ENCODE measurements around the gene ADAD2.

The ADAD2 gene

GRCh38 chr16:84194470-84195200 lies 3.7 kb downstream of the ADAD2 start:
- ATAC-seq = no peak
- TF ChIP-seq CREB5 (CRISPR knock-in tag; IDR thresholded peaks at IDR 0.05; ENCODE audit: low read depth) (no peak), ZNF8 (CRISPR knock-in tag; IDR thresholded peaks at IDR 0.05) (no peak)

DNA sequence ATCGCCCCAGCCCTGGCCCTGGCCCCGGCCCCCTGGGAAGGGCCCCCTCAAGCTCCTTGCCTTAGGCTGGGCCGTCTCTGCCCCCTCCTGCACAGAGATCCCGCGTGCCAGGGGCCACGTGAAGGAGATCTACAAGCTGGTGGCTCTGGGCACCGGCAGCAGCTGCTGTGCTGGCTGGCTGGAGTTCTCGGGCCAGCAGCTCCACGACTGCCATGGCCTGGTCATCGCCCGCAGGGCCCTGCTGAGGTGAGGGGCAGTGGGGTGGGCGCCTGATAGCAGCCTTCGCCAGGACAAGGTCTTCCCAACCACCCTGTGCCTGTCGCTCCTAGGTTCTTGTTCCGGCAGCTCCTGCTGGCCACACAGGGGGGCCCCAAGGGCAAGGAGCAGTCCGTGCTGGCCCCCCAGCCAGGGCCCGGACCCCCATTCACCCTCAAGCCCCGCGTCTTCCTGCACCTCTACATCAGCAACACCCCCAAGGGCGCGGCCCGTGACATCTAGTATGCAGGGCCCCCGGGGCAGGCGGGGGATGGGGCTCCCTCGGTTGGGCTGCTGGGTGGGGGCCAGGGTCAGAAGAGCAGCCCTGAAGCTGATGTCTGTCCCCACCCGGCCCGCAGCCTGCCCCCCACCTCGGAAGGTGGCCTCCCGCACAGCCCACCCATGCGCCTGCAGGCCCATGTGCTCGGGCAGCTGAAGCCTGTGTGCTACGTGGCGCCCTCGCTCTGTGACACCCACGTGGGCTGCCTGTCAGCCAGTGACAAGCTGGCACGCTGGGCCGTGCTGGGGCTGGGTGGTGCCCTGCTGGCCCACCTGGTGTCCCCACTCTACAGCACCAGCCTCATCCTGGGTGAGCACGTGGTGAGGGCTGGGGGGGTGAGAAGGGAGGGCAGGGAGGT lies 4.5 kb downstream of the ADAD2 start:
- TF ChIP-seq CSRNP3 (CRISPR knock-in tag; IDR thresholded peaks at IDR 0.05) (no peak), TCF4 (CRISPR knock-in tag; IDR thresholded peaks at IDR 0.05; ENCODE audit: borderline replicate concordance) (no peak), ZNF70 (CRISPR knock-in tag; IDR thresholded peaks at IDR 0.05) (no peak), CSDC2 (CRISPR knock-in tag; IDR thresholded peaks at IDR 0.05) (no peak), ESRRG (CRISPR knock-in tag; IDR thresholded peaks at IDR 0.05) (no peak), ZFP30 (CRISPR knock-in tag; IDR thresholded peaks at IDR 0.05) (no peak), ARNTL (CRISPR knock-in tag; IDR thresholded peaks at IDR 0.05; ENCODE audit: borderline replicate concordance, low read depth) (no peak), TOX (CRISPR knock-in tag; IDR thresholded peaks at IDR 0.05; ENCODE audit: borderline replicate concordance) (no peak), ZNF8 (CRISPR knock-in tag; IDR thresholded peaks at IDR 0.05) (no peak), SNAI2 (CRISPR knock-in tag; IDR thresholded peaks at IDR 0.05) (no peak), RARB (CRISPR knock-in tag; IDR thresholded peaks at IDR 0.05) (no peak), GLIS3 (CRISPR knock-in tag; IDR thresholded peaks at IDR 0.05) (no peak), TSHZ2 (CRISPR knock-in tag; IDR thresholded peaks at IDR 0.05) (no peak), ISL1 (CRISPR knock-in tag; IDR thresholded peaks at IDR 0.05) (no peak), PPARA (CRISPR knock-in tag; IDR thresholded peaks at IDR 0.05; ENCODE audit: borderline replicate concordance) (no peak), ZNF565 (CRISPR knock-in tag; conservative IDR thresholded peaks at IDR 0.05; ENCODE audit: low read depth) (no peak)
- TF ChIP-seq, protein P1, sequence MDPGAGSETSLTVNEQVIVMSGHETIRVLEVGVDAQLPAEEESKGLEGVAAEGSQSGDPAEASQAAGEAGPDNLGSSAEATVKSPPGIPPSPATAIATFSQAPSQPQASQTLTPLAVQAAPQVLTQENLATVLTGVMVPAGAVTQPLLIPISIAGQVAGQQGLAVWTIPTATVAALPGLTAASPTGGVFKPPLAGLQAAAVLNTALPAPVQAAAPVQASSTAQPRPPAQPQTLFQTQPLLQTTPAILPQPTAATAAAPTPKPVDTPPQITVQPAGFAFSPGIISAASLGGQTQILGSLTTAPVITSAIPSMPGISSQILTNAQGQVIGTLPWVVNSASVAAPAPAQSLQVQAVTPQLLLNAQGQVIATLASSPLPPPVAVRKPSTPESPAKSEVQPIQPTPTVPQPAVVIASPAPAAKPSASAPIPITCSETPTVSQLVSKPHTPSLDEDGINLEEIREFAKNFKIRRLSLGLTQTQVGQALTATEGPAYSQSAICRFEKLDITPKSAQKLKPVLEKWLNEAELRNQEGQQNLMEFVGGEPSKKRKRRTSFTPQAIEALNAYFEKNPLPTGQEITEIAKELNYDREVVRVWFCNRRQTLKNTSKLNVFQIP (CRISPR knock-in tag; IDR thresholded peaks at IDR 0.05; ENCODE audit: borderline replicate concordance, low read depth) = no peak
- ATAC-seq = no peak

DNA sequence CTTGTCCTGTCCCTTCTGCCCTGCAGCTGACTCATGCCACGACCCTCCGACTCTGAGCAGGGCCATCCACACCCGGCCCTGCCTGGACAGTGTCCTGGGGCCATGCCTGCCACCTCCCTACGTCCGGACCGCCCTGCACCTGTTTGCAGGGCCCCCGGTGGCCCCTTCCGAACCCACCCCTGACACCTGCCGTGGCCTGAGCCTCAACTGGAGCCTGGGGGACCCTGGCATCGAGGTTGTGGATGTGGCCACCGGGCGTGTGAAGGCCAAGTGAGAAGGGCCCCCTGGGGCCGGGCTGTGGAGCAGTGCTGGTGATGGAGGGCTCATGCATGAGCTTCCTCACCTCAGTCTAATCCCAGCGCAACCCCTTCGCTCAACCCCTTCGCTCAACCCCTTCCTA lies 5.1 kb downstream of the ADAD2 start:
- ATAC-seq = no peak
- no peak for TF ChIP-seq ARNTL (CRISPR knock-in tag; IDR thresholded peaks at IDR 0.05; ENCODE audit: borderline replicate concordance, low read depth)
- no peak for TF ChIP-seq OSR1 (CRISPR knock-in tag; IDR thresholded peaks at IDR 0.05)
- no peak for TF ChIP-seq CSDC2 (CRISPR knock-in tag; IDR thresholded peaks at IDR 0.05)
- no peak for TF ChIP-seq TCF4 (CRISPR knock-in tag; IDR thresholded peaks at IDR 0.05; ENCODE audit: borderline replicate concordance)
- no peak for TF ChIP-seq ISL1 (CRISPR knock-in tag; IDR thresholded peaks at IDR 0.05)
- no peak for TF ChIP-seq ESRRG (CRISPR knock-in tag; IDR thresholded peaks at IDR 0.05)
- no peak for TF ChIP-seq ZC3H10 (CRISPR knock-in tag; IDR thresholded peaks at IDR 0.05)
- no peak for TF ChIP-seq ZNF70 (CRISPR knock-in tag; IDR thresholded peaks at IDR 0.05)
- no peak for TF ChIP-seq TOX (CRISPR knock-in tag; IDR thresholded peaks at IDR 0.05; ENCODE audit: borderline replicate concordance)
- TF ChIP-seq ZNF8 (CRISPR knock-in tag; IDR thresholded peaks at IDR 0.05) = no peak
- no peak for TF ChIP-seq ZFP3 (CRISPR knock-in tag; IDR thresholded peaks at IDR 0.05)
- no peak for TF ChIP-seq CSRNP3 (CRISPR knock-in tag; IDR thresholded peaks at IDR 0.05)
- TF ChIP-seq BACH2 (CRISPR knock-in tag; IDR thresholded peaks at IDR 0.05; ENCODE audit: borderline replicate concordance) = no peak
- TF ChIP-seq, protein P2, sequence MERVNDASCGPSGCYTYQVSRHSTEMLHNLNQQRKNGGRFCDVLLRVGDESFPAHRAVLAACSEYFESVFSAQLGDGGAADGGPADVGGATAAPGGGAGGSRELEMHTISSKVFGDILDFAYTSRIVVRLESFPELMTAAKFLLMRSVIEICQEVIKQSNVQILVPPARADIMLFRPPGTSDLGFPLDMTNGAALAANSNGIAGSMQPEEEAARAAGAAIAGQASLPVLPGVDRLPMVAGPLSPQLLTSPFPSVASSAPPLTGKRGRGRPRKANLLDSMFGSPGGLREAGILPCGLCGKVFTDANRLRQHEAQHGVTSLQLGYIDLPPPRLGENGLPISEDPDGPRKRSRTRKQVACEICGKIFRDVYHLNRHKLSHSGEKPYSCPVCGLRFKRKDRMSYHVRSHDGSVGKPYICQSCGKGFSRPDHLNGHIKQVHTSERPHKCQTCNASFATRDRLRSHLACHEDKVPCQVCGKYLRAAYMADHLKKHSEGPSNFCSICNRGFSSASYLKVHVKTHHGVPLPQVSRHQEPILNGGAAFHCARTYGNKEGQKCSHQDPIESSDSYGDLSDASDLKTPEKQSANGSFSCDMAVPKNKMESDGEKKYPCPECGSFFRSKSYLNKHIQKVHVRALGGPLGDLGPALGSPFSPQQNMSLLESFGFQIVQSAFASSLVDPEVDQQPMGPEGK (CRISPR knock-in tag; IDR thresholded peaks at IDR 0.05; ENCODE audit: borderline replicate concordance) = no peak
- TF ChIP-seq ZFP30 (CRISPR knock-in tag; IDR thresholded peaks at IDR 0.05) = no peak
